SK-N-SH (cell line): ENCODE measurements around the gene NUP210L. TPM values are rescaled to one million over a fixed set of nuclear protein-coding genes. Genes with fewer than 3 reads are reported as not detected.

Experiments used
- CTCF ChIA-PET: fragments of 300-600, 350-600 bp; formaldehyde crosslinking; extraction: SDS; loops from one replicate; lab custom pipeline; 2021; lab: Yijun Ruan, JAX
- POLR2A ChIA-PET: fragments of 350-600 bp; sonication (Branson Sonifier 250); formaldehyde crosslinking; extraction: SDS; loops from one replicate; lab custom pipeline; 2020; ENCODE audit warnings: antibody characterized with exemption, inconsistent platforms; lab: Yijun Ruan, JAX
- DNase-seq: peaks from one replicate; pipeline ENCODE4 v3.0.0; 2012
- H2AFZ ChIP-seq: fragments of 200-600 bp; sonication (generic); 2 replicates; pipeline ENCODE4 v1.8.1; 2016; ENCODE audit warnings: antibody characterized with exemption, mild to moderate bottlenecking, low read depth
- H3F3A ChIP-seq: fragments of 200-600 bp; sonication (generic); replicated peaks from 2 replicates; pipeline ENCODE3; 2016; ENCODE audit warnings: antibody characterized with exemption, mild to moderate bottlenecking; ENCODE audit not compliant: insufficient read depth
- H3K27ac ChIP-seq, 2 experiments: fragments of 200-500 bp in 1 of 2; fragments of 200-600 bp in 1 of 2; sonication (Bioruptor generic) in 1 of 2; sonication (generic), shearing (Covaris generic) in 1 of 2; 2 replicates each; pipeline versions ENCODE4 v1.5.1 to v1.6.1; 2014 to 2016; ENCODE audit warnings: low read depth in 2 of 2, inconsistent platforms in 1 of 2, low read length in 1 of 2, mild to moderate bottlenecking in 1 of 2, mixed read lengths in 1 of 2
- H3K27me3 ChIP-seq: fragments of 200-600 bp; sonication (generic), shearing (Covaris generic); 2 replicates; pipeline ENCODE4 v1.6.1; 2016; ENCODE audit warnings: mixed run types; ENCODE audit not compliant: insufficient read depth
- H3K36me3 ChIP-seq, 2 experiments: fragments of 200-500 bp in 1 of 2; fragments of 200-600 bp in 1 of 2; sonication (Bioruptor generic) in 1 of 2; sonication (generic) in 1 of 2; replicated peaks in 1 of 2; 2 replicates each; pipeline versions ENCODE3 to v1.5.1; 2014 to 2016; ENCODE audit warnings: low read length in 1 of 2, mild to moderate bottlenecking in 1 of 2; ENCODE audit not compliant: insufficient read depth in 2 of 2, control insufficient read depth in 1 of 2
- H3K4me1 ChIP-seq, 2 experiments: fragments of 200-500 bp in 1 of 2; fragments of 200-600 bp in 1 of 2; sonication (Bioruptor generic) in 1 of 2; sonication (generic), shearing (Covaris generic) in 1 of 2; 2 replicates each; pipeline versions ENCODE4 v1.5.1 to v1.6.1; 2014 to 2016; ENCODE audit warnings: low read depth in 1 of 2, low read length in 1 of 2, mixed run types in 1 of 2; ENCODE audit not compliant: insufficient read depth in 2 of 2, control insufficient read depth in 1 of 2
- H3K4me2 ChIP-seq: fragments of 200-600 bp; sonication (generic), shearing (Covaris generic); 2 replicates; pipeline ENCODE4 v1.6.1; 2017; ENCODE audit warnings: mixed run types
- H3K4me3 ChIP-seq, 2 experiments: fragments of 200-500 bp in 1 of 2; fragments of 200-600 bp in 1 of 2; sonication (Bioruptor generic) in 1 of 2; sonication (generic), shearing (Covaris generic) in 1 of 2; 2 replicates each; pipeline versions ENCODE4 v1.5.1 to v1.8.1; 2014 to 2016; ENCODE audit warnings: low read depth in 2 of 2, inconsistent platforms in 1 of 2, low read length in 1 of 2, mild to moderate bottlenecking in 1 of 2, mixed read lengths in 1 of 2, moderate library complexity in 1 of 2
- H3K79me2 ChIP-seq: fragments of 200-600 bp; sonication (generic); 2 replicates; pipeline ENCODE4 v1.8.1; 2017; ENCODE audit warnings: mild to moderate bottlenecking; ENCODE audit not compliant: insufficient read depth
- H3K9ac ChIP-seq: fragments of 200-600 bp; sonication (generic); 2 replicates; pipeline ENCODE4 v1.6.1; 2017; ENCODE audit warnings: mixed run types
- H3K9me2 ChIP-seq: fragments of 200-600 bp; sonication (generic); 2 replicates; pipeline ENCODE4 v1.6.1; 2017; ENCODE audit warnings: mixed run types
- H3K9me3 ChIP-seq: fragments of 200-600 bp; sonication (generic); 2 replicates; pipeline ENCODE4 v1.6.1; 2017; ENCODE audit warnings: mixed run types, mild to moderate bottlenecking, moderate library complexity
- H4K20me1 ChIP-seq: fragments of 200-600 bp; sonication (generic); 2 replicates; pipeline ENCODE4 v1.6.1; 2017; ENCODE audit warnings: mild to moderate bottlenecking, mixed run types; ENCODE audit not compliant: insufficient read depth
- FOXJ3 ChIP-seq: sonication (generic); formaldehyde crosslinking; IDR thresholded peaks from 2 replicates; pipeline ENCODE4 v1.5.1; 2020; ENCODE audit warnings: mild to moderate bottlenecking, missing genetic modification reagents
- JUND ChIP-seq: IDR thresholded peaks from 2 replicates; pipeline ENCODE4 v1.4.0; 2012
- MXI1 ChIP-seq: IDR thresholded peaks from 2 replicates; pipeline ENCODE4 v1.6.1; 2012; ENCODE audit warnings: mild to moderate bottlenecking, low read depth, low read length, improper control_type of control experiment
- NFIC ChIP-seq: IDR thresholded peaks from 2 replicates; pipeline ENCODE4 v1.4.0; 2012; ENCODE audit warnings: borderline replicate concordance
- NRF1 ChIP-seq: IDR thresholded peaks from 2 replicates; pipeline ENCODE4 v1.6.1; 2012; ENCODE audit warnings: low read depth, mild to moderate bottlenecking, low read length
- POLR2AphosphoS5 ChIP-seq: IDR thresholded peaks from 2 replicates; pipeline ENCODE4 v1.6.1; 2012; ENCODE audit warnings: low read depth, low read length
- TAF1 ChIP-seq: IDR thresholded peaks from 2 replicates; pipeline ENCODE4 v1.6.1; 2012; ENCODE audit warnings: low read depth, mild to moderate bottlenecking, low read length, moderate library complexity, borderline replicate concordance
- TCF12 ChIP-seq: IDR thresholded peaks from 2 replicates; pipeline ENCODE4 v1.4.0; 2012
- YY1 ChIP-seq: IDR thresholded peaks from 2 replicates; pipeline ENCODE4 v1.4.0; 2012; ENCODE audit warnings: low read depth, mild to moderate bottlenecking
- WGBS: methylation state at CpG from one replicate; pipeline ENCODE4 v1.1.6; 2017; ENCODE audit warnings: low lambda C conversion rate; 5-methylcytosine and 5-hydroxymethylcytosine counted together
- polyA plus RNA-seq, 3 experiments: library from polyadenylated mRNA; depleted of rRNA; stranded (reverse); fragments of >200 nt; gene quantifications; 2 replicates each; pipeline ENCODE4 v1.2.3, GENCODE V29; 2012
- TF ChIP-seq, protein P1 (sequence below): fragments of 200-600 bp; sonication (generic); IDR thresholded peaks from 2 replicates; pipeline ENCODE4 v1.6.1; 2017; ENCODE audit warnings: antibody characterized with exemption, mild to moderate bottlenecking, moderate library complexity
- TF ChIP-seq, protein P2 (sequence below): fragments of 150-350 bp; IDR thresholded peaks from 2 replicates; pipeline ENCODE4 v1.6.1; 2017; ENCODE audit warnings: antibody characterized with exemption, low read length, low read depth, borderline replicate concordance
- TF ChIP-seq, protein P3 (sequence below): IDR thresholded peaks from 2 replicates; pipeline ENCODE4 v1.4.0; 2012; ENCODE audit warnings: low read depth, borderline replicate concordance
- TF ChIP-seq, protein P4 (sequence below): fragments of 150-350 bp; IDR thresholded peaks from 2 replicates; pipeline ENCODE4 v1.6.1; 2016; ENCODE audit warnings: mild to moderate bottlenecking, low read depth, low read length
- TF ChIP-seq, protein P5 (sequence below): IDR thresholded peaks from 2 replicates; pipeline ENCODE4 v1.6.1; 2012; ENCODE audit warnings: mild to moderate bottlenecking, low read depth, low read length, moderate library complexity

NUP210L gene
- polyA plus RNA-seq, 1 of the 3 experiments (the other 2 are of a cell fraction): not detected

DNA sequence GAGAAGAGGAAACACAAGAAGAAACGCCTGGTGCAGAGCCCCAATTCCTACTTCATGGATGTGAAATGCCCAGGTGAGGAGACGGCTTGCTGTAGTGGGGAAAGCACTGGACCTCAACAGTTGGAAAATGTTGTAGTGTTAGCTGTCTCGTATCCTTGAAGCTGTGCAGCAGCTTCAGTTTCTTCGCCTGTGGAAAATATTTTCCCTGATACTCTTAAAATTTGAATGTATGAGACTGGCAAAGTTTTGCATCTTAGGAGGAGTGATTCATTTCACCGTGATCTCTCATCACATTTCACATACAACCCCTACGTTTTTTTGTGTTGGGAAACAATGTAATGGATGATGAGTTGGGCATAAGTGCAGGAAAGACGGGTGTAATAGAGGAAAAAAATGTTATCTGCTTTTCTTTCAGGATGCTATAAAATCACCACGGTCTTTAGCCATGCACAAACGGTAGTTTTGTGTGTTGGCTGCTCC lies 163.7 kb downstream of the NUP210L start:
- peak overlapping the region; percentile 82 to 85 for H3K4me3 ChIP-seq
- peaks cover 57% of the 10 kb centered on the region for H3F3A ChIP-seq
- peak overlapping the region; percentile 83 for H3K4me2 ChIP-seq
- peaks cover 8% of the 10 kb centered on the region; the same call in 1 of the 2 replicates for H4K20me1 ChIP-seq
- ChIA-PET CTCF (interaction anchor here (0.6 to 3.3 kb wide), 6 partner anchors 28 to 313 kb away, joined by 3 to 12 read pairs (median 6); partner anchors contain the start of genes DENND4B and SLC39A1), POLR2A (interaction anchor here (0.7 to 2.5 kb wide), 24 partner anchors 8 to 315 kb away, joined by 3 to 59 read pairs (median 6); partner anchors contain the start of genes CREB3L4, DENND4B, GATAD2B and JTB)
- H3K27ac ChIP-seq: peak overlapping the region; percentile 79 to 92
- DNase-seq: no peak
- TF ChIP-seq NFIC (no peak), TAF1 (no peak), MXI1 (no peak)
- TF ChIP-seq, protein P1, sequence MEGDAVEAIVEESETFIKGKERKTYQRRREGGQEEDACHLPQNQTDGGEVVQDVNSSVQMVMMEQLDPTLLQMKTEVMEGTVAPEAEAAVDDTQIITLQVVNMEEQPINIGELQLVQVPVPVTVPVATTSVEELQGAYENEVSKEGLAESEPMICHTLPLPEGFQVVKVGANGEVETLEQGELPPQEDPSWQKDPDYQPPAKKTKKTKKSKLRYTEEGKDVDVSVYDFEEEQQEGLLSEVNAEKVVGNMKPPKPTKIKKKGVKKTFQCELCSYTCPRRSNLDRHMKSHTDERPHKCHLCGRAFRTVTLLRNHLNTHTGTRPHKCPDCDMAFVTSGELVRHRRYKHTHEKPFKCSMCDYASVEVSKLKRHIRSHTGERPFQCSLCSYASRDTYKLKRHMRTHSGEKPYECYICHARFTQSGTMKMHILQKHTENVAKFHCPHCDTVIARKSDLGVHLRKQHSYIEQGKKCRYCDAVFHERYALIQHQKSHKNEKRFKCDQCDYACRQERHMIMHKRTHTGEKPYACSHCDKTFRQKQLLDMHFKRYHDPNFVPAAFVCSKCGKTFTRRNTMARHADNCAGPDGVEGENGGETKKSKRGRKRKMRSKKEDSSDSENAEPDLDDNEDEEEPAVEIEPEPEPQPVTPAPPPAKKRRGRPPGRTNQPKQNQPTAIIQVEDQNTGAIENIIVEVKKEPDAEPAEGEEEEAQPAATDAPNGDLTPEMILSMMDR: no peak
- TF ChIP-seq, protein P2, sequence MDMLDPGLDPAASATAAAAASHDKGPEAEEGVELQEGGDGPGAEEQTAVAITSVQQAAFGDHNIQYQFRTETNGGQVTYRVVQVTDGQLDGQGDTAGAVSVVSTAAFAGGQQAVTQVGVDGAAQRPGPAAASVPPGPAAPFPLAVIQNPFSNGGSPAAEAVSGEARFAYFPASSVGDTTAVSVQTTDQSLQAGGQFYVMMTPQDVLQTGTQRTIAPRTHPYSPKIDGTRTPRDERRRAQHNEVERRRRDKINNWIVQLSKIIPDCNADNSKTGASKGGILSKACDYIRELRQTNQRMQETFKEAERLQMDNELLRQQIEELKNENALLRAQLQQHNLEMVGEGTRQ: no peak
- WGBS: under 1% methylated on average over 9 of the region's 9 CpGs
- no peaks in the 10 kb centered on the region for H3K9me3 ChIP-seq
- peaks cover 19 to 21% of the 10 kb centered on the region in 2 experiments; a peak in 3 of 4 replicates for H3K4me1 ChIP-seq
- no peaks in the 10 kb centered on the region for H3K9me2 ChIP-seq
- peaks cover 24 to 35% of the 10 kb centered on the region in 2 experiments for H3K36me3 ChIP-seq
- peak overlapping the region; percentile 92 for H3K9ac ChIP-seq
- H3K79me2 ChIP-seq: peaks cover 24% of the 10 kb centered on the region
- no peaks in the 10 kb centered on the region for H3K27me3 ChIP-seq
- H2AFZ ChIP-seq: no peak overlapping the region

DNA sequence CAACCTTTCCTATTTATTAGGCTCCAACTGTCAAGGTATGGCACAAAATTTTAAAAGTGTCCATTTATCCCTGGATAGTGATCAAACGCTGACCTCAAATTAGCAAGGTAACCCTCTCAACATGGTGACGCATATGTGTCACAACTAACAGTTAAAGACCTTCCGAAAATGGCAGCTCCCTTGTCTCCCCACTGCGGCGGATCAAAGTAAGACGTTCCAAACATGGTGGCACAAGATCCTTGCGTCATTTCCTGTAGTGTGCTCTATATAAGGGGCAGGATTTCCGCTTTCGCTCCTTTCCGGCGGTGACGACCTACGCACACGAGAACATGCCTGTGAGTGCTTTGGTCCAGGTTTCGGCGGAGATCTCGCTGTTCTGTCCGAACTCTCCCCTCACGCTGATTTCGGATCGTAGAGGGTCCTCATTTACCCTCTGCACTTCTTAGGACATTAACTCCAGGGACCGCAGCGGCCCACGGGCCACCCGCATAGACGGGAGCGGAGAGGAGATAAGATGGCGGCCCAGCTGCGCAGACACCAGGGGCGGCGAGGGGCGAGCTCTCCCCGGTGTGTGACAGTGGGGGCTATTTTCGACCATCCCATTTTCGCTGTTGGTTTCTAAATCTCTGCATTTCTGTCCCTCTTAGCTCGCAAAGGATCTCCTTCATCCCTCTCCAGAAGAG lies 164.3 kb downstream of the NUP210L start, which contains the start of gene RPS27:
Gene RPS27, plus strand, starts transcription at position 295 of the 683 bp plus-strand sequence. Its CDS starts 35 bp downstream, at position 330.
- Histone ChIP-seq H3K9ac (peak within 1 kb of the TSS; percentile 92), H3K36me3 (peaks cover 23 to 35% of the 10 kb centered on the region in 2 experiments), H3K4me3 (peak within 1 kb of the TSS; percentile 82 to 85), H3K79me2 (peaks cover 29% of the 10 kb centered on the region), H3K9me2 (no peaks in the 10 kb centered on the region), H3K4me2 (peak within 1 kb of the TSS; percentile 83), H3K27me3 (no peaks in the 10 kb centered on the region), H2AFZ (peak within 1 kb of the TSS; percentile 87), H4K20me1 (peaks cover 8% of the 10 kb centered on the region; the same call in 1 of the 2 replicates), H3K9me3 (no peaks in the 10 kb centered on the region), H3K4me1 (peaks cover 19 to 21% of the 10 kb centered on the region in 2 experiments; a peak in 3 of 4 replicates), H3F3A (peaks cover 56% of the 10 kb centered on the region), H3K27ac (peak within 1 kb of the TSS; percentile 79 to 92)
- POLR2A ChIA-PET: interaction anchor here (0.5 to 2.5 kb wide), 50 partner anchors 8 to 356 kb away, joined by 3 to 59 read pairs (median 4); partner anchors contain the start of genes CHTOP, CREB3L4, CRTC2 and DENND4B
- CTCF ChIA-PET: interaction anchor here (0.6 to 3.3 kb wide), 8 partner anchors 27 to 313 kb away, joined by 3 to 12 read pairs (median 4); partner anchors contain the start of genes DENND4B and SLC39A1
- 1% methylated on average over 25 of the region's 36 CpGs for WGBS
- DNase-seq: peak; percentile 90
- TF ChIP-seq, protein P3, sequence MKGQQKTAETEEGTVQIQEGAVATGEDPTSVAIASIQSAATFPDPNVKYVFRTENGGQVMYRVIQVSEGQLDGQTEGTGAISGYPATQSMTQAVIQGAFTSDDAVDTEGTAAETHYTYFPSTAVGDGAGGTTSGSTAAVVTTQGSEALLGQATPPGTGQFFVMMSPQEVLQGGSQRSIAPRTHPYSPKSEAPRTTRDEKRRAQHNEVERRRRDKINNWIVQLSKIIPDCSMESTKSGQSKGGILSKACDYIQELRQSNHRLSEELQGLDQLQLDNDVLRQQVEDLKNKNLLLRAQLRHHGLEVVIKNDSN: no peak
- TF ChIP-seq, protein P2: no peak
- TF ChIP-seq, protein P4, sequence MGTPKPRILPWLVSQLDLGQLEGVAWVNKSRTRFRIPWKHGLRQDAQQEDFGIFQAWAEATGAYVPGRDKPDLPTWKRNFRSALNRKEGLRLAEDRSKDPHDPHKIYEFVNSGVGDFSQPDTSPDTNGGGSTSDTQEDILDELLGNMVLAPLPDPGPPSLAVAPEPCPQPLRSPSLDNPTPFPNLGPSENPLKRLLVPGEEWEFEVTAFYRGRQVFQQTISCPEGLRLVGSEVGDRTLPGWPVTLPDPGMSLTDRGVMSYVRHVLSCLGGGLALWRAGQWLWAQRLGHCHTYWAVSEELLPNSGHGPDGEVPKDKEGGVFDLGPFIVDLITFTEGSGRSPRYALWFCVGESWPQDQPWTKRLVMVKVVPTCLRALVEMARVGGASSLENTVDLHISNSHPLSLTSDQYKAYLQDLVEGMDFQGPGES: no peak
- TF ChIP-seq TCF12: no peak
- TF ChIP-seq POLR2AphosphoS5: peak; percentile 100
- peak; percentile 98 for TF ChIP-seq YY1
- no peak for TF ChIP-seq JUND
- TF ChIP-seq, protein P5, sequence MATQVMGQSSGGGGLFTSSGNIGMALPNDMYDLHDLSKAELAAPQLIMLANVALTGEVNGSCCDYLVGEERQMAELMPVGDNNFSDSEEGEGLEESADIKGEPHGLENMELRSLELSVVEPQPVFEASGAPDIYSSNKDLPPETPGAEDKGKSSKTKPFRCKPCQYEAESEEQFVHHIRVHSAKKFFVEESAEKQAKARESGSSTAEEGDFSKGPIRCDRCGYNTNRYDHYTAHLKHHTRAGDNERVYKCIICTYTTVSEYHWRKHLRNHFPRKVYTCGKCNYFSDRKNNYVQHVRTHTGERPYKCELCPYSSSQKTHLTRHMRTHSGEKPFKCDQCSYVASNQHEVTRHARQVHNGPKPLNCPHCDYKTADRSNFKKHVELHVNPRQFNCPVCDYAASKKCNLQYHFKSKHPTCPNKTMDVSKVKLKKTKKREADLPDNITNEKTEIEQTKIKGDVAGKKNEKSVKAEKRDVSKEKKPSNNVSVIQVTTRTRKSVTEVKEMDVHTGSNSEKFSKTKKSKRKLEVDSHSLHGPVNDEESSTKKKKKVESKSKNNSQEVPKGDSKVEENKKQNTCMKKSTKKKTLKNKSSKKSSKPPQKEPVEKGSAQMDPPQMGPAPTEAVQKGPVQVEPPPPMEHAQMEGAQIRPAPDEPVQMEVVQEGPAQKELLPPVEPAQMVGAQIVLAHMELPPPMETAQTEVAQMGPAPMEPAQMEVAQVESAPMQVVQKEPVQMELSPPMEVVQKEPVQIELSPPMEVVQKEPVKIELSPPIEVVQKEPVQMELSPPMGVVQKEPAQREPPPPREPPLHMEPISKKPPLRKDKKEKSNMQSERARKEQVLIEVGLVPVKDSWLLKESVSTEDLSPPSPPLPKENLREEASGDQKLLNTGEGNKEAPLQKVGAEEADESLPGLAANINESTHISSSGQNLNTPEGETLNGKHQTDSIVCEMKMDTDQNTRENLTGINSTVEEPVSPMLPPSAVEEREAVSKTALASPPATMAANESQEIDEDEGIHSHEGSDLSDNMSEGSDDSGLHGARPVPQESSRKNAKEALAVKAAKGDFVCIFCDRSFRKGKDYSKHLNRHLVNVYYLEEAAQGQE: peak; percentile 67
- no peak for TF ChIP-seq FOXJ3 (CRISPR knock-in tag)
- TF ChIP-seq MXI1: peak; percentile 79
- no peak for TF ChIP-seq NRF1
